Neuronal stem cell (in vitro differentiated cells): Measurements from ENCODE around the gene OR52B2.
"Not testable (repeated sequence)": the region's sequence is repeated elsewhere in the genome, so short reads cannot be mapped to it uniquely, and the experiment has no call there.

Experiments
- DNase-seq: peaks from one replicate; pipeline ENCODE4 v3.0.0-alpha.2; 2013; ENCODE audit warnings: low spot score
- H2AFZ ChIP-seq: one replicate; pipeline ENCODE4 v1.6.1; 2013; ENCODE audit warnings: mild to moderate bottlenecking, low read length, inconsistent platforms
- H2AK5ac ChIP-seq: 2 replicates; pipeline ENCODE4 v1.6.1; 2013; ENCODE audit warnings: low read depth, mild to moderate bottlenecking, inconsistent platforms, low read length, moderate library complexity, mixed read lengths
- H2BK120ac ChIP-seq: 2 replicates; pipeline ENCODE4 v1.6.1; 2013; ENCODE audit warnings: low read depth, mild to moderate bottlenecking, inconsistent platforms, low read length, moderate library complexity, mixed read lengths
- H2BK12ac ChIP-seq: one replicate; pipeline ENCODE4 v1.6.1; 2013; ENCODE audit warnings: low read length, inconsistent platforms
- H2BK15ac ChIP-seq: 2 replicates; pipeline ENCODE4 v1.6.1; 2013; ENCODE audit warnings: mild to moderate bottlenecking, low read length, inconsistent platforms, mixed read lengths
- H2BK5ac ChIP-seq: one replicate; pipeline ENCODE4 v1.6.1; 2013; ENCODE audit warnings: inconsistent platforms, mild to moderate bottlenecking, low read length, moderate library complexity
- H3K14ac ChIP-seq: one replicate; pipeline ENCODE4 v1.6.1; 2013; ENCODE audit warnings: low read length, inconsistent platforms
- H3K18ac ChIP-seq: 2 replicates; pipeline ENCODE4 v1.6.1; 2013; ENCODE audit warnings: low read length, inconsistent platforms
- H3K23ac ChIP-seq: 2 replicates; pipeline ENCODE4 v1.6.1; 2013; ENCODE audit warnings: low read depth, mild to moderate bottlenecking, mixed read lengths, low read length, inconsistent platforms; ENCODE audit not compliant: poor library complexity
- H3K27ac ChIP-seq: replicated peaks from 3 replicates; pipeline ENCODE4 v1.5.1; 2013; ENCODE audit warnings: low read length, inconsistent platforms
- H3K27me3 ChIP-seq, 3 experiments: 2 replicates each; pipeline ENCODE4 v1.6.1; 2013; ENCODE audit warnings: low read length in 3 of 3, mild to moderate bottlenecking in 2 of 3, inconsistent platforms in 1 of 3, low read depth in 1 of 3, mixed read lengths in 1 of 3, moderate library complexity in 1 of 3; ENCODE audit not compliant: control insufficient read depth in 3 of 3, insufficient read depth in 3 of 3
- H3K36me3 ChIP-seq, 2 donors: replicated peaks in 1 of 2; 2 replicates each; pipeline ENCODE4 v1.6.1; 2013; ENCODE audit warnings: low read length in 2 of 2; ENCODE audit not compliant: control insufficient read depth in 2 of 2, insufficient read depth in 2 of 2
- H3K4ac ChIP-seq: 2 replicates; pipeline ENCODE4 v1.6.1; 2013; ENCODE audit warnings: inconsistent platforms, mild to moderate bottlenecking, low read length, moderate library complexity
- H3K4me1 ChIP-seq, 2 donors: 1 replicate in 1 of 2; 2 replicates in 1 of 2; pipeline ENCODE4 v1.6.1; 2013; ENCODE audit warnings: low read length in 2 of 2, low read depth in 1 of 2; ENCODE audit not compliant: control insufficient read depth in 2 of 2, insufficient read depth in 1 of 2
- H3K4me2 ChIP-seq: one replicate; pipeline ENCODE4 v1.6.1; 2013; ENCODE audit warnings: mild to moderate bottlenecking, low read length, inconsistent platforms; ENCODE audit not compliant: insufficient read depth, poor library complexity, severe bottlenecking
- H3K4me3 ChIP-seq, 2 donors: 2 replicates each; pipeline ENCODE4 v1.5.1; 2013; ENCODE audit warnings: low read length in 2 of 2, mild to moderate bottlenecking in 2 of 2, inconsistent platforms in 1 of 2, moderate library complexity in 1 of 2
- H3K79me1 ChIP-seq: one replicate; pipeline ENCODE4 v1.6.1; 2013; ENCODE audit warnings: low read depth, mild to moderate bottlenecking, inconsistent platforms, low read length, moderate library complexity
- H3K9ac ChIP-seq: one replicate; pipeline ENCODE4 v1.6.1; 2013; ENCODE audit warnings: mild to moderate bottlenecking, low read depth, low read length, inconsistent platforms; ENCODE audit not compliant: poor library complexity
- H3K9me3 ChIP-seq, 2 donors: replicated peaks in 1 of 2; 2 replicates each; pipeline versions ENCODE3 to v1.6.1; 2013; ENCODE audit warnings: low read length in 2 of 2, mild to moderate bottlenecking in 2 of 2, inconsistent platforms in 1 of 2, low read depth in 1 of 2, mixed read lengths in 1 of 2, moderate library complexity in 1 of 2; ENCODE audit not compliant: control insufficient read depth in 2 of 2, insufficient read depth in 1 of 2
- H4K8ac ChIP-seq: one replicate; pipeline ENCODE4 v1.6.1; 2013; ENCODE audit warnings: low read depth, mild to moderate bottlenecking, inconsistent platforms, low read length, moderate library complexity
- H4K91ac ChIP-seq: one replicate; pipeline ENCODE4 v1.6.1; 2013; ENCODE audit warnings: low read length, low read depth, mild to moderate bottlenecking, inconsistent platforms; ENCODE audit not compliant: poor library complexity
- WGBS, 2 donors: extraction: QIAGEN DNeasy Blood & Tissue Kit; methylation state at CpG; one replicate each; pipeline ENCODE4 v1.1.7; 2013; ENCODE audit warnings: missing lambda C conversion rate in 2 of 2, mixed read lengths in 1 of 2; ENCODE audit not compliant: insufficient read length in 2 of 2, insufficient replicate concordance in 1 of 2; ENCODE audit errors: extremely low coverage in 2 of 2; 5-methylcytosine and 5-hydroxymethylcytosine counted together

Gene OR52B2

DNA sequence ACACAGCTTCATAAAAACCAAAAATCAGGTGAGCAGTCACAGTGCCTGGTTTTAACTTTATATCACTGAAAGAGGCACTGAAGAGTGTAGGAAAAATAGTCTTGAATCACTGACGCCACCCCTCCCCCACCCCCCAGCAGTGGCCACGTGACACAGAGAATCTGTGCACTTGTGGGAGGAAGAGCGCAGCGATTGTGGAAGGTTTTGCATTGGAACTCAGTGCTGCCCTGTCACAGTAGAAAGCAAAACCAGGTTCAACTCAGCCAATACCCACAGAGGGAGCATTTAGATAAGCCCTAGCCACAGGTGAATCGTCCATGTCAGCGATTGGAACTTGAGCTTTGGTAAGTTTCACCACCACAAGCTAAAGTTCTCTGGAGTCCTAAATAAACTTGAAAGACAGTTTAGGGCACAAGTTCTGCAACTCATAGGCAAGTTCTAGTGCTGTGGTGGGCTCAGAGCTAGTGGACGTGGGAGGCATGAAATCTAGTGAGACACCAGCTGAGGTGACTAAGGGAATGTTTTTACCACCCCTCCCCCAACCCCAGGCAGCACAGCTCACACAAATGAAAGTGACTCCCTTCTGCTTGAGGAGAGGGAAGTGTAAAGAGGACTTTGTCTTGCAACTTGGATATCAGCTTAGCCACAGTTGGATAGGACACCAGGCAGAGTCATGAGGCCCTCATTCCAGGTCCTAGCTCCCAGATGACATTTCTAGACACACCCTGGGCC lies 13.3 kb downstream of the OR52B2 start:
- Histone ChIP-seq H3K27me3 (no peaks in the 10 kb centered on the region), H2AK5ac (no peak overlapping the region), H4K91ac (no peak overlapping the region), H3K36me3 (no peaks in the 10 kb centered on the region), H3K4ac (no peak overlapping the region), H2AFZ (peak overlapping the region; percentile 8), H3K4me1 (peaks cover 0 to 4% of the 10 kb centered on the region in 2 donors), H3K14ac (no peak overlapping the region), H3K18ac (no peak overlapping the region), H2BK15ac (no peak overlapping the region), H3K4me3 (no peak overlapping the region), H3K27ac (no peak overlapping the region), H3K9ac (no peak overlapping the region), H3K9me3 (no peaks in the 10 kb centered on the region), H3K79me1 (no peaks in the 10 kb centered on the region), H2BK12ac (no peak overlapping the region), H3K4me2 (no peak overlapping the region), H3K23ac (no peak overlapping the region), H2BK120ac (no peak overlapping the region), H4K8ac (no peak overlapping the region), H2BK5ac (no peak overlapping the region)
- no CpG with 5 or more reads among the region's 7 CpGs for WGBS, 2 donors
- DNase-seq: no peak

DNA sequence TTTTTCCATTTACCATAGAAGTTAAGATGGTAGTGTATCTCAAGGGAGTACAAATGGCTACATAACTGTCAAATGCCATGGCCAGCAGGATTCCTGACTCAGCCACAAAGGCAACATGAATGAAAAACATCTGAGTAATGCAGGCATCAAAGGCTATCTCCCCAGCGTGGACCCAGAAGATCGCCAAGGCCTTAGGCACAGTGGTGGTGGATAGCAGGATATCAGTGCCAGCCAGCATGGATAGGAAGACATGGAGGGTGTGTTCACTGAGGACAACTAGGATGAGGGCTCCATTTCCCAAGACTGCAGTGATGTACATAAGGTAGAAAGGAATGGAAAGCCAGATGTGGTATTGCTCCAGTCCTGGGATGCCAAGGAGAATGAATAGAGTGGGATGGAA lies 18.0 kb downstream of the OR52B2 start:
- no peak overlapping the region for H2AK5ac ChIP-seq
- no peak overlapping the region for H4K8ac ChIP-seq
- no peak overlapping the region for H3K27ac ChIP-seq
- no peak overlapping the region for H2AFZ ChIP-seq
- no peak overlapping the region for H3K9ac ChIP-seq
- H4K91ac ChIP-seq: no peak overlapping the region
- H3K27me3 ChIP-seq: no peaks in the 10 kb centered on the region
- WGBS, 2 donors: no CpG with 5 or more reads among the region's 2 CpGs
- H3K4ac ChIP-seq: no peak overlapping the region
- H2BK120ac ChIP-seq: no peak overlapping the region
- H3K4me3 ChIP-seq: no peak overlapping the region
- no peak overlapping the region for H2BK15ac ChIP-seq
- no peak overlapping the region for H3K18ac ChIP-seq
- H3K4me1 ChIP-seq: peaks cover 0 to 3% of the 10 kb centered on the region in 2 donors
- DNase-seq: no peak
- no peak overlapping the region for H3K14ac ChIP-seq
- H3K79me1 ChIP-seq: no peaks in the 10 kb centered on the region
- no peak overlapping the region for H2BK5ac ChIP-seq
- no peak overlapping the region for H3K4me2 ChIP-seq
- no peaks in the 10 kb centered on the region for H3K36me3 ChIP-seq
- H3K23ac ChIP-seq: no peak overlapping the region
- H3K9me3 ChIP-seq: no peaks in the 10 kb centered on the region
- H2BK12ac ChIP-seq: no peak overlapping the region

DNA sequence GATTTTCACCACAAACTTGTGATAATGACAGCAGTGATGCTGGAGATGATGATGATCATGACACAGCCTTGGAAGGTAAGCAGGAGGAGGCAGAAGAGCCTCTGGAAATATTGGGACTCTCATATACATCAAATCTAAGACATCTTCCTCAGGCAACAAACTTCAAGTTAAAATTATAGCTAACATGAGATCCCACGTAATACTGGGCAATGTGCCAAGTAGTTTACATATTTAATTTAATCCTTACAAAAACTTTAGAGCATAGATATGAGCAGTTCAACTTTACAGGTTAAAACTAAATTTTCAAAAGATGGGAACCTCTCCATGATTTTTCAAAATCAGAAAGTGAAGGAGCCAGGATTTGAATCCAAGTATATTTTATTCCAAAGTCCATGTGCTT lies 19.0 kb downstream of the OR52B2 start:
- Histone ChIP-seq H2AK5ac (no peak overlapping the region), H3K4me3 (no peak overlapping the region), H2BK12ac (no peak overlapping the region), H3K27me3 (no peaks in the 10 kb centered on the region), H3K36me3 (no peaks in the 10 kb centered on the region), H2BK120ac (no peak overlapping the region), H3K9me3 (no peaks in the 10 kb centered on the region), H3K4me1 (no peaks in the 10 kb centered on the region), H2BK15ac (no peak overlapping the region), H4K8ac (no peak overlapping the region), H2BK5ac (no peak overlapping the region), H3K79me1 (no peaks in the 10 kb centered on the region), H3K9ac (no peak overlapping the region), H4K91ac (no peak overlapping the region), H3K27ac (no peak overlapping the region), H3K18ac (no peak overlapping the region), H3K23ac (no peak overlapping the region), H3K4me2 (no peak overlapping the region), H3K14ac (no peak overlapping the region), H3K4ac (no peak overlapping the region), H2AFZ (no peak overlapping the region)
- no CpG with 5 or more reads among the region's 1 CpG for WGBS, 2 donors
- no peak for DNase-seq

DNA sequence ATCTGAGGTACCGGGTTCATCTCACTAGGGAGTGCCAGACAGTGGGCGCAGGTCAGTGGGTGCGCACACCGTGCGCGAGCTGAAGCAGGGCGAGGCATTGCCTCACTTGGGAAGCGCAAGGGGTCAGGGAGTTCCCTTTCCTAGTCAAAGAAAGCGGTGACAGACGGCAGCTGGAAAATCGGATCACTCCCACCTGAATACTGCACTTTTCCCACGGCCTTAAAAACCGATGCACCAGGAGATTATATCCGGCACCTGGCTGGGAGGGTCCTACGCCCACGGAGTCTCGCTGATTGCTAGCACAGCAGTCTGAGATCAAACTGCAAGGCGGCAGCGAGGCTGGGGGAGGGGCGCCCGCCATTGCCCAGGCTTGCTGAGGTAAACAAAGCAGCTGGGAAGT lies 26.4 kb downstream of the OR52B2 start:
- not testable (repeated sequence) for H3K9me3 ChIP-seq, H3K14ac ChIP-seq, H3K18ac ChIP-seq, H2BK5ac ChIP-seq, H2AK5ac ChIP-seq, H3K4me2 ChIP-seq, H3K4me3 ChIP-seq, H3K23ac ChIP-seq, H3K9ac ChIP-seq, H3K36me3 ChIP-seq, H2BK12ac ChIP-seq, H3K4me1 ChIP-seq, H3K79me1 ChIP-seq, DNase-seq, H4K91ac ChIP-seq, H2BK15ac ChIP-seq, H4K8ac ChIP-seq, H2BK120ac ChIP-seq, H3K4ac ChIP-seq, H3K27me3 ChIP-seq, H3K27ac ChIP-seq
- WGBS, 2 donors: no CpG with 5 or more reads among the region's 21 CpGs
- peak overlapping the region; percentile 76 for H2AFZ ChIP-seq
